Osteocyte (in vitro differentiated cells): ENCODE results near the gene KCNE3. TPM values are rescaled to one million over a fixed set of nuclear protein-coding genes. Genes with fewer than 3 reads are reported as not detected.

Experiments used
- DNase-seq: peaks from one replicate; pipeline ENCODE4 v3.0.0; 2021; ENCODE audit warnings: mixed read lengths; ENCODE audit not compliant: unreplicated experiment; ENCODE audit errors: extremely low spot score
- H3K27ac Mint-ChIP-seq: one replicate; pipeline ENCODE4 v1.8.0; 2021; ENCODE audit warnings: mild to moderate bottlenecking, mixed read lengths; ENCODE audit not compliant: unreplicated experiment
- H3K27me3 Mint-ChIP-seq: one replicate; pipeline ENCODE4 v1.8.0; 2021; ENCODE audit warnings: mixed read lengths; ENCODE audit not compliant: unreplicated experiment
- H3K36me3 Mint-ChIP-seq: one replicate; pipeline ENCODE4 v1.8.0; 2021; ENCODE audit warnings: mixed read lengths; ENCODE audit not compliant: unreplicated experiment
- H3K4me1 Mint-ChIP-seq: one replicate; pipeline ENCODE4 v1.8.0; 2021; ENCODE audit warnings: mixed read lengths; ENCODE audit not compliant: unreplicated experiment
- H3K4me3 Mint-ChIP-seq: one replicate; pipeline ENCODE4 v1.8.0; 2021; ENCODE audit warnings: mild to moderate bottlenecking, moderate library complexity, mixed read lengths; ENCODE audit not compliant: unreplicated experiment
- H3K9me3 Mint-ChIP-seq: one replicate; pipeline ENCODE4 v1.8.0; 2021; ENCODE audit warnings: mixed read lengths; ENCODE audit not compliant: unreplicated experiment
- CTCF ChIP-seq: fragments of 200-600 bp; sonication (generic); IDR thresholded peaks from 2 replicates; pipeline ENCODE4 v1.5.0; 2021; ENCODE audit warnings: antibody characterized with exemption, mild to moderate bottlenecking, moderate library complexity
- total RNA-seq: library from RNA; stranded (reverse); gene quantifications from 2 replicates; pipeline ENCODE4 v1.2.1, GENCODE V29; 2021

The KCNE3 gene
- total RNA-seq, 1 donor from 2014 or later: not detected

DNA sequence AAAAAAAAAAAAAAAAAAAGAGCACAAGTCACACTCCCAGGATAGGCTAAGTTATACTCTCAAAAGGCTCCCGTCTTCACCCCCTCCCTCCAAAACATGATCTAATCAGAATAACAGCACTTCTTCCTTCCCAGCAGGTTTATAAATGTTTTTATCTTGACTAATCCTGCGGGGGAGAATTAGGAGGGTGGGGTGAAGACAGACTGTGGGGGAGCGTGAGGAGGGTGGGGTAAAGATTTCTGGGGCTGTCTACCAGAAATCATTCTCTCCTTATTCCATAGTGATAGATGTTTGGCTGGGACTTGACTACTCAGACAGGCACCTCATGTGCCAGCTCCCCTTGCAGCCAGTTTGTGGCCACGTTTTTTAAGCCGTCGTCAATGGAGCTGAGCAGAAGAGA is 17.0 kb downstream of the KCNE3 start:
- H3K36me3 Mint-ChIP-seq: no peaks in the 10 kb centered on the region
- no peak for DNase-seq
- H3K4me3 Mint-ChIP-seq: no peak overlapping the region
- no peak overlapping the region for H3K27ac Mint-ChIP-seq
- no peaks in the 10 kb centered on the region for H3K9me3 Mint-ChIP-seq
- no peak for TF ChIP-seq CTCF
- peaks cover 30% of the 10 kb centered on the region for H3K4me1 Mint-ChIP-seq
- H3K27me3 Mint-ChIP-seq: peaks cover 16% of the 10 kb centered on the region

DNA sequence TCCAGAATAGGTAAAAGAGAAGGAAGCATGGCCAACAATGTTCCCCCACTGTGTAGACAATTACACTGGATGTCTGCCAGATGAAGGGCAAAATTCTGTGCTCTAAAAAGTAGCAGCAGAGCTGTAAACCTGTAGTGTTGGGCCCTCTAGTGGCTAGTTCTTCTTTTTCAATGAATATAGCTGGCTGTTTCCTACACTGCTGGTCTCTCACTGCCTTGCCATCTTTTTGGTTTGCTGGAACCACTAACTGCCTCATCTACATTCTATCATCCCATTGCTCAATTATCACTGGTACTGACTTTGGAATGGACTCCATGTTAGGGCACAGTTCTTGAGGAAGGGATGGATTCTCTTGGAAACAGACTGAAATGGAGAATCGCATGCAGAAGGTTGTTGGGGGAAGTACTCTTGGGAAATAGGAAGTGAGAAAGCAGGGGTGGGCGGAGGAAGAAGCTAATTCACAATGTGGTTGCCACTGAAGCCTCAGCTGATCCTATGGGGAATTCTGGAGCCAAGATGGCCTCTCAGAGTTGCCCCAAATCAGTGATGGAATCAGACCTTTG is 17.9 kb downstream of the KCNE3 start:
- TF ChIP-seq CTCF: peak; percentile 85
- DNase-seq: no peak
- Mint-ChIP-seq H3K36me3 (no peaks in the 10 kb centered on the region), H3K4me3 (no peak overlapping the region), H3K9me3 (no peaks in the 10 kb centered on the region), H3K27ac (no peak overlapping the region), H3K27me3 (peaks cover 12% of the 10 kb centered on the region), H3K4me1 (peaks cover 37% of the 10 kb centered on the region)

GRCh38 chr11:74447720-74448119 is 19.6 kb downstream of the KCNE3 start:
- Mint-ChIP-seq H3K27ac (no peak overlapping the region), H3K4me3 (no peak overlapping the region), H3K4me1 (peaks cover 51% of the 10 kb centered on the region), H3K9me3 (no peaks in the 10 kb centered on the region), H3K27me3 (peaks cover 7% of the 10 kb centered on the region), H3K36me3 (no peaks in the 10 kb centered on the region)
- TF ChIP-seq CTCF: no peak
- DNase-seq: no peak

GRCh38 chr11:74446532-74446938 is 20.8 kb downstream of the KCNE3 start:
- no peaks in the 10 kb centered on the region for H3K27me3 Mint-ChIP-seq
- H3K4me1 Mint-ChIP-seq: peaks cover 55% of the 10 kb centered on the region
- H3K27ac Mint-ChIP-seq: peak overlapping the region; percentile 16
- no peak for TF ChIP-seq CTCF
- no peaks in the 10 kb centered on the region for H3K9me3 Mint-ChIP-seq
- H3K4me3 Mint-ChIP-seq: no peak overlapping the region
- H3K36me3 Mint-ChIP-seq: no peaks in the 10 kb centered on the region
- DNase-seq: peak; percentile 80

- Mint-ChIP-seq H3K4me1 (peaks cover 55% of the 10 kb centered on the region), H3K36me3 (no peaks in the 10 kb centered on the region), H3K4me3 (peak overlapping the region; percentile 45), H3K27ac (no peak overlapping the region), H3K9me3 (no peaks in the 10 kb centered on the region), H3K27me3 (no peaks in the 10 kb centered on the region)
- no peak for TF ChIP-seq CTCF
- DNase-seq: no peak
These were observed 23.0 kb downstream of the KCNE3 start for GRCh38 chr11:74444173-74444826.
